HepG2 (cell line): ENCODE data around the gene ACYP2. TPM values are rescaled to one million over a fixed set of nuclear protein-coding genes. Genes with fewer than 3 reads are reported as not detected.

ENCODE experiments used
- CBX5 ChIP-seq: sonication (generic); formaldehyde crosslinking; IDR thresholded peaks from 2 replicates; pipeline ENCODE4 v1.4.0; 2020; ENCODE audit warnings: missing genetic modification reagents, borderline replicate concordance
- JUND ChIP-seq: sonication (generic); formaldehyde crosslinking; IDR thresholded peaks from 2 replicates; pipeline ENCODE4 v1.8.0; 2022; ENCODE audit warnings: mild to moderate bottlenecking, missing genetic modification reagents
- MED1 ChIP-seq: sonication (generic); formaldehyde crosslinking; IDR thresholded peaks from 2 replicates; pipeline ENCODE4 v1.4.0; 2020; ENCODE audit warnings: missing genetic modification reagents
- NFE2L2 ChIP-seq: fragments of 150-350 bp; IDR thresholded peaks from 2 replicates; pipeline ENCODE4 v1.6.1; 2014; ENCODE audit warnings: low read length
- ZMYM4 ChIP-seq: sonication (generic); formaldehyde crosslinking; IDR thresholded peaks from 2 replicates; pipeline ENCODE4 v1.8.1; 2023; ENCODE audit warnings: mild to moderate bottlenecking, missing genetic modification reagents
- ZNF383 ChIP-seq: sonication (generic); formaldehyde crosslinking; IDR thresholded peaks from 2 replicates; pipeline ENCODE4 v1.4.0; 2020; ENCODE audit warnings: missing genetic modification reagents, mild to moderate bottlenecking, borderline replicate concordance
- ZNF674 ChIP-seq: sonication (generic); formaldehyde crosslinking; IDR thresholded peaks from 2 replicates; pipeline ENCODE4 v1.5.0; 2020; ENCODE audit warnings: low read depth, mild to moderate bottlenecking, missing genetic modification reagents
- ZNF703 ChIP-seq: sonication (generic); formaldehyde crosslinking; IDR thresholded peaks from 2 replicates; pipeline ENCODE4 v1.5.1; 2020; ENCODE audit warnings: missing genetic modification reagents, mild to moderate bottlenecking, moderate library complexity, borderline replicate concordance
- polyA plus RNA-seq, 8 experiments: library from polyadenylated mRNA; depleted of rRNA in 3 of 8; stranded (reverse) in 7 of 8; unstranded in 1 of 8; fragments of >200 nt; fragmentation: Illumina TruSeq in 4 of 8; extraction: Trizol in 4 of 8; gene quantifications; 2 replicates each; pipeline versions ENCODE4 v1.2.1 to v1.2.3, GENCODE V29; 2011 to 2016; ENCODE audit warnings: low read depth in 4 of 8, missing spikeins in 1 of 8, mixed read lengths in 1 of 8; ENCODE audit not compliant: insufficient read depth in 1 of 8
- total RNA-seq, 5 experiments: library from RNA; depleted of rRNA; stranded (reverse); fragments of >200 nt; fragmentation: Illumina TruSeq; extraction: Trizol; gene quantifications; 2 replicates each; pipeline ENCODE4 v1.2.3, GENCODE V29; 2016; ENCODE audit warnings: low read depth in 1 of 5
- TF ChIP-seq, protein P1 (sequence below): sonication (generic); formaldehyde crosslinking; IDR thresholded peaks from 2 replicates; pipeline ENCODE4 v1.4.0; 2020; ENCODE audit warnings: missing genetic modification reagents
- TF ChIP-seq, protein P2 (sequence below), 2 experiments: sonication (generic) in 1 of 2; formaldehyde crosslinking in 1 of 2; IDR thresholded peaks; 2 replicates each; pipeline versions ENCODE4 v1.6.1 to v1.9.0; 2014 to 2022; ENCODE audit warnings: antibody characterized with exemption in 1 of 2, borderline replicate concordance in 1 of 2, inconsistent platforms in 1 of 2, low read depth in 1 of 2, missing genetic modification reagents in 1 of 2
- TF ChIP-seq, protein P3 (sequence below): IDR thresholded peaks from 2 replicates; pipeline ENCODE4 v1.6.1; 2016; ENCODE audit warnings: low read depth
- TF ChIP-seq, protein P4 (sequence below): sonication (generic); formaldehyde crosslinking; IDR thresholded peaks from 2 replicates; pipeline ENCODE4 v1.8.0; 2022; ENCODE audit warnings: low read depth, missing genetic modification reagents
- TF ChIP-seq, protein P5 (sequence below): fragments of 450-650 bp; IDR thresholded peaks from 2 replicates; pipeline ENCODE4 v1.6.1; 2017

ACYP2 gene
- total and polyA plus RNA-seq, 2 of the 13 experiments (the other 11 are each of a cell fraction or from before 2014, with no cell fraction given) = 12.3 to 12.7 TPM

DNA sequence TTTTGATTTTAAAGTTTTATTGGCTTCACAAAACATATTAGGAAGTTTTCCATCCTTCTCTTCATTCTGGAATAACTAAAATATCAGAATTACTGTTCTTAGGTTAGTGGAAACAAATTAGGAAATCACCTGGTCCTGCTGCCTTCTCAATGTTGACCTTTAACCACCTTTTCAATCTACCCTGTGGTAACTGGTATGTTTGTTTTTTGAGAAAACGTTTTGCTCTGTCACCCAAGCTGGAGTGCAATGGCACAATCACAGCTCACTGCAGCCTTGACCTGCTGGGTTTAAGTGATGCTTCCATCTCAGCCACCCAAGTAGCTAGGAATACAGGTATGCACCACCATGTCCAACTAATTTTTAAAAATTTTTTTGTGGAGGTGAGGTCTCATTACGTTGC lies 28.4 kb downstream of the ACYP2 start (continued):
- TF ChIP-seq, protein P1, sequence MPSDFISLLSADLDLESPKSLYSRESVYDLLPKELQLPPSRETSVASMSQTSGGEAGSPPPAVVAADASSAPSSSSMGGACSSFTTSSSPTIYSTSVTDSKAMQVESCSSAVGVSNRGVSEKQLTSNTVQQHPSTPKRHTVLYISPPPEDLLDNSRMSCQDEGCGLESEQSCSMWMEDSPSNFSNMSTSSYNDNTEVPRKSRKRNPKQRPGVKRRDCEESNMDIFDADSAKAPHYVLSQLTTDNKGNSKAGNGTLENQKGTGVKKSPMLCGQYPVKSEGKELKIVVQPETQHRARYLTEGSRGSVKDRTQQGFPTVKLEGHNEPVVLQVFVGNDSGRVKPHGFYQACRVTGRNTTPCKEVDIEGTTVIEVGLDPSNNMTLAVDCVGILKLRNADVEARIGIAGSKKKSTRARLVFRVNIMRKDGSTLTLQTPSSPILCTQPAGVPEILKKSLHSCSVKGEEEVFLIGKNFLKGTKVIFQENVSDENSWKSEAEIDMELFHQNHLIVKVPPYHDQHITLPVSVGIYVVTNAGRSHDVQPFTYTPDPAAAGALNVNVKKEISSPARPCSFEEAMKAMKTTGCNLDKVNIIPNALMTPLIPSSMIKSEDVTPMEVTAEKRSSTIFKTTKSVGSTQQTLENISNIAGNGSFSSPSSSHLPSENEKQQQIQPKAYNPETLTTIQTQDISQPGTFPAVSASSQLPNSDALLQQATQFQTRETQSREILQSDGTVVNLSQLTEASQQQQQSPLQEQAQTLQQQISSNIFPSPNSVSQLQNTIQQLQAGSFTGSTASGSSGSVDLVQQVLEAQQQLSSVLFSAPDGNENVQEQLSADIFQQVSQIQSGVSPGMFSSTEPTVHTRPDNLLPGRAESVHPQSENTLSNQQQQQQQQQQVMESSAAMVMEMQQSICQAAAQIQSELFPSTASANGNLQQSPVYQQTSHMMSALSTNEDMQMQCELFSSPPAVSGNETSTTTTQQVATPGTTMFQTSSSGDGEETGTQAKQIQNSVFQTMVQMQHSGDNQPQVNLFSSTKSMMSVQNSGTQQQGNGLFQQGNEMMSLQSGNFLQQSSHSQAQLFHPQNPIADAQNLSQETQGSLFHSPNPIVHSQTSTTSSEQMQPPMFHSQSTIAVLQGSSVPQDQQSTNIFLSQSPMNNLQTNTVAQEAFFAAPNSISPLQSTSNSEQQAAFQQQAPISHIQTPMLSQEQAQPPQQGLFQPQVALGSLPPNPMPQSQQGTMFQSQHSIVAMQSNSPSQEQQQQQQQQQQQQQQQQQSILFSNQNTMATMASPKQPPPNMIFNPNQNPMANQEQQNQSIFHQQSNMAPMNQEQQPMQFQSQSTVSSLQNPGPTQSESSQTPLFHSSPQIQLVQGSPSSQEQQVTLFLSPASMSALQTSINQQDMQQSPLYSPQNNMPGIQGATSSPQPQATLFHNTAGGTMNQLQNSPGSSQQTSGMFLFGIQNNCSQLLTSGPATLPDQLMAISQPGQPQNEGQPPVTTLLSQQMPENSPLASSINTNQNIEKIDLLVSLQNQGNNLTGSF = no peak
- TF ChIP-seq, protein P2, sequence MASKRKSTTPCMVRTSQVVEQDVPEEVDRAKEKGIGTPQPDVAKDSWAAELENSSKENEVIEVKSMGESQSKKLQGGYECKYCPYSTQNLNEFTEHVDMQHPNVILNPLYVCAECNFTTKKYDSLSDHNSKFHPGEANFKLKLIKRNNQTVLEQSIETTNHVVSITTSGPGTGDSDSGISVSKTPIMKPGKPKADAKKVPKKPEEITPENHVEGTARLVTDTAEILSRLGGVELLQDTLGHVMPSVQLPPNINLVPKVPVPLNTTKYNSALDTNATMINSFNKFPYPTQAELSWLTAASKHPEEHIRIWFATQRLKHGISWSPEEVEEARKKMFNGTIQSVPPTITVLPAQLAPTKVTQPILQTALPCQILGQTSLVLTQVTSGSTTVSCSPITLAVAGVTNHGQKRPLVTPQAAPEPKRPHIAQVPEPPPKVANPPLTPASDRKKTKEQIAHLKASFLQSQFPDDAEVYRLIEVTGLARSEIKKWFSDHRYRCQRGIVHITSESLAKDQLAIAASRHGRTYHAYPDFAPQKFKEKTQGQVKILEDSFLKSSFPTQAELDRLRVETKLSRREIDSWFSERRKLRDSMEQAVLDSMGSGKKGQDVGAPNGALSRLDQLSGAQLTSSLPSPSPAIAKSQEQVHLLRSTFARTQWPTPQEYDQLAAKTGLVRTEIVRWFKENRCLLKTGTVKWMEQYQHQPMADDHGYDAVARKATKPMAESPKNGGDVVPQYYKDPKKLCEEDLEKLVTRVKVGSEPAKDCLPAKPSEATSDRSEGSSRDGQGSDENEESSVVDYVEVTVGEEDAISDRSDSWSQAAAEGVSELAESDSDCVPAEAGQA (IDR thresholded peaks at IDR 0.05; ENCODE audit: low read depth) = no peak
- TF ChIP-seq, protein P2 (CRISPR knock-in tag; IDR thresholded peaks at IDR 0.05; ENCODE audit: borderline replicate concordance) = no peak
- TF ChIP-seq, protein P3, sequence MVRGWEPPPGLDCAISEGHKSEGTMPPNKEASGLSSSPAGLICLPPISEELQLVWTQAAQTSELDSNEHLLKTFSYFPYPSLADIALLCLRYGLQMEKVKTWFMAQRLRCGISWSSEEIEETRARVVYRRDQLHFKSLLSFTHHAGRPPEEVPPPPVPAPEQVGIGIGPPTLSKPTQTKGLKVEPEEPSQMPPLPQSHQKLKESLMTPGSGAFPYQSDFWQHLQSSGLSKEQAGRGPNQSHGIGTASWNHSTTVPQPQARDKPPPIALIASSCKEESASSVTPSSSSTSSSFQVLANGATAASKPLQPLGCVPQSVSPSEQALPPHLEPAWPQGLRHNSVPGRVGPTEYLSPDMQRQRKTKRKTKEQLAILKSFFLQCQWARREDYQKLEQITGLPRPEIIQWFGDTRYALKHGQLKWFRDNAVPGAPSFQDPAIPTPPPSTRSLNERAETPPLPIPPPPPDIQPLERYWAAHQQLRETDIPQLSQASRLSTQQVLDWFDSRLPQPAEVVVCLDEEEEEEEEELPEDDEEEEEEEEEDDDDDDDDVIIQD (CRISPR knock-in tag) = peak; percentile 94
- TF ChIP-seq, protein P4, sequence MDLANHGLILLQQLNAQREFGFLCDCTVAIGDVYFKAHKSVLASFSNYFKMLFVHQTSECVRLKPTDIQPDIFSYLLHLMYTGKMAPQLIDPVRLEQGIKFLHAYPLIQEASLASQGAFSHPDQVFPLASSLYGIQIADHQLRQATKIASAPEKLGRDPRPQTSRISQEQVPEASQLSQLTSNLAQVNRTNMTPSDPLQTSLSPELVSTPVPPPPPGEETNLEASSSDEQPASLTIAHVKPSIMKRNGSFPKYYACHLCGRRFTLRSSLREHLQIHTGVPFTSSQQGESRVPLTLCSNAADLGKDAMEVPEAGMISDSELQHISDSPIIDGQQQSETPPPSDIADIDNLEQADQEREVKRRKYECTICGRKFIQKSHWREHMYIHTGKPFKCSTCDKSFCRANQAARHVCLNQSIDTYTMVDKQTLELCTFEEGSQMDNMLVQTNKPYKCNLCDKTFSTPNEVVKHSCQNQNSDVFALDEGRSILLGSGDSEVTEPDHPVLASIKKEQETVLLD = no peak
- TF ChIP-seq JUND (CRISPR knock-in tag) = no peak
- no peak for TF ChIP-seq ZNF703 (CRISPR knock-in tag)
- TF ChIP-seq ZNF383 = no peak
- TF ChIP-seq MED1 = peak; percentile 57; the same call in 1 of the 2 replicates
- TF ChIP-seq, protein P5, sequence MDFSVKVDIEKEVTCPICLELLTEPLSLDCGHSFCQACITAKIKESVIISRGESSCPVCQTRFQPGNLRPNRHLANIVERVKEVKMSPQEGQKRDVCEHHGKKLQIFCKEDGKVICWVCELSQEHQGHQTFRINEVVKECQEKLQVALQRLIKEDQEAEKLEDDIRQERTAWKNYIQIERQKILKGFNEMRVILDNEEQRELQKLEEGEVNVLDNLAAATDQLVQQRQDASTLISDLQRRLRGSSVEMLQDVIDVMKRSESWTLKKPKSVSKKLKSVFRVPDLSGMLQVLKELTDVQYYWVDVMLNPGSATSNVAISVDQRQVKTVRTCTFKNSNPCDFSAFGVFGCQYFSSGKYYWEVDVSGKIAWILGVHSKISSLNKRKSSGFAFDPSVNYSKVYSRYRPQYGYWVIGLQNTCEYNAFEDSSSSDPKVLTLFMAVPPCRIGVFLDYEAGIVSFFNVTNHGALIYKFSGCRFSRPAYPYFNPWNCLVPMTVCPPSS = no peak
- peak; percentile 70; the same call in 1 of the 2 replicates for TF ChIP-seq NFE2L2
- TF ChIP-seq CBX5 (CRISPR knock-in tag) = no peak
- no peak for TF ChIP-seq ZNF674 (CRISPR knock-in tag)
- TF ChIP-seq ZMYM4 (CRISPR knock-in tag) = peak; percentile 93
